Measurements from ENCODE around the gene ARHGEF7. TPM values are rescaled to one million over a fixed set of nuclear protein-coding genes. Genes with fewer than 3 reads are reported as not detected.

ARHGEF7 gene
- total RNA-seq, 3 donors from 2014 or later: 42.8 to 49.6 (median 45.1) TPM

- Mint-ChIP-seq H3K36me3 (ENCODE audit: insufficient read depth) (peaks cover 2% of the 10 kb centered on the region), H3K27me3 (ENCODE audit: low read depth) (no peaks in the 10 kb centered on the region), H3K4me3 (no peak overlapping the region), H3K9me3 (no peaks in the 10 kb centered on the region), H3K4me1 (ENCODE audit: low read depth) (peaks cover 5% of the 10 kb centered on the region)
- ATAC-seq (peak; percentile 7 to 18), DNase-seq (no peak)
Observed at GRCh38 chr13:111322001-111322915, 207.1 kb downstream of the ARHGEF7 start.

- Mint-ChIP-seq H3K4me3 (no peak overlapping the region), H3K36me3 (ENCODE audit: insufficient read depth) (peaks cover 2% of the 10 kb centered on the region), H3K4me1 (ENCODE audit: low read depth) (peaks cover 5% of the 10 kb centered on the region), H3K27me3 (ENCODE audit: low read depth) (no peaks in the 10 kb centered on the region), H3K9me3 (no peaks in the 10 kb centered on the region)
- DNase-seq (no peak), ATAC-seq (no peak)
Observed at GRCh38 chr13:111322916-111323331, 207.8 kb downstream of the ARHGEF7 start.

- peaks cover 2% of the 10 kb centered on the region for H3K36me3 Mint-ChIP-seq (ENCODE audit: insufficient read depth)
- DNase-seq: no peak
- H3K27me3 Mint-ChIP-seq (ENCODE audit: low read depth): no peaks in the 10 kb centered on the region
- no peak for ATAC-seq
- H3K4me3 Mint-ChIP-seq: no peak overlapping the region
- no peaks in the 10 kb centered on the region for H3K9me3 Mint-ChIP-seq
- peaks cover 5% of the 10 kb centered on the region for H3K4me1 Mint-ChIP-seq (ENCODE audit: low read depth)
Observed at GRCh38 chr13:111323549-111323948, 208.4 kb downstream of the ARHGEF7 start.

GRCh38 chr13:111323950-111324651 lies 209.0 kb downstream of the ARHGEF7 start:
- no peaks in the 10 kb centered on the region for H3K27me3 Mint-ChIP-seq (ENCODE audit: low read depth)
- H3K4me3 Mint-ChIP-seq: no peak overlapping the region

GRCh38 chr13:111324736-111325135 lies 209.6 kb downstream of the ARHGEF7 start:
- Mint-ChIP-seq H3K9me3 (no peaks in the 10 kb centered on the region), H3K4me1 (ENCODE audit: low read depth) (peaks cover 5% of the 10 kb centered on the region), H3K27me3 (ENCODE audit: low read depth) (no peaks in the 10 kb centered on the region), H3K36me3 (ENCODE audit: insufficient read depth) (no peaks in the 10 kb centered on the region), H3K4me3 (no peak overlapping the region)
- no peak for ATAC-seq
- no peak for DNase-seq

More at GRCh38 chr13:111323950-111324651, 209.0 kb downstream of the ARHGEF7 start:
- no peaks in the 10 kb centered on the region for H3K9me3 Mint-ChIP-seq
- ATAC-seq (peak in 1 of 2 donors; percentile 32), DNase-seq (no peak)
- H3K36me3 Mint-ChIP-seq (ENCODE audit: insufficient read depth): peaks cover 2% of the 10 kb centered on the region
- peaks cover 5% of the 10 kb centered on the region for H3K4me1 Mint-ChIP-seq (ENCODE audit: low read depth)

GRCh38 chr13:111325146-111325890 lies 210.2 kb downstream of the ARHGEF7 start:
- H3K27me3 Mint-ChIP-seq (ENCODE audit: low read depth): no peaks in the 10 kb centered on the region
- ATAC-seq: no peak
- H3K4me3 Mint-ChIP-seq: no peak overlapping the region
- H3K36me3 Mint-ChIP-seq (ENCODE audit: insufficient read depth): no peaks in the 10 kb centered on the region
- H3K9me3 Mint-ChIP-seq: no peaks in the 10 kb centered on the region
- H3K4me1 Mint-ChIP-seq (ENCODE audit: low read depth): peaks cover 5% of the 10 kb centered on the region
- DNase-seq: no peak

GRCh38 chr13:111325941-111326620 lies 211.0 kb downstream of the ARHGEF7 start:
- Mint-ChIP-seq H3K4me1 (ENCODE audit: low read depth) (peaks cover 5% of the 10 kb centered on the region), H3K9me3 (no peaks in the 10 kb centered on the region), H3K36me3 (ENCODE audit: insufficient read depth) (no peaks in the 10 kb centered on the region), H3K27me3 (ENCODE audit: low read depth) (no peaks in the 10 kb centered on the region), H3K4me3 (no peak overlapping the region)
- ATAC-seq (no peak), DNase-seq (no peak)

- no peak for ATAC-seq
- Mint-ChIP-seq H3K27me3 (ENCODE audit: low read depth) (no peaks in the 10 kb centered on the region), H3K4me3 (no peak overlapping the region), H3K36me3 (ENCODE audit: insufficient read depth) (no peaks in the 10 kb centered on the region), H3K4me1 (ENCODE audit: low read depth) (peaks cover 5% of the 10 kb centered on the region), H3K9me3 (peaks cover under 1% of the 10 kb centered on the region)
- no peak for DNase-seq
Observed at GRCh38 chr13:111326621-111326965, 211.5 kb downstream of the ARHGEF7 start.

- Mint-ChIP-seq H3K27me3 (ENCODE audit: low read depth) (no peaks in the 10 kb centered on the region), H3K36me3 (ENCODE audit: insufficient read depth) (no peaks in the 10 kb centered on the region), H3K9me3 (peaks cover 4% of the 10 kb centered on the region), H3K4me1 (ENCODE audit: low read depth) (peaks cover 5% of the 10 kb centered on the region), H3K4me3 (no peak overlapping the region)
- DNase-seq (no peak), ATAC-seq (no peak)
Observed at GRCh38 chr13:111326981-111327642, 212.0 kb downstream of the ARHGEF7 start.

GRCh38 chr13:111327730-111328573 lies 212.8 kb downstream of the ARHGEF7 start:
- Mint-ChIP-seq H3K36me3 (ENCODE audit: insufficient read depth) (no peaks in the 10 kb centered on the region), H3K4me3 (no peak overlapping the region), H3K9me3 (peaks cover 11% of the 10 kb centered on the region), H3K4me1 (ENCODE audit: low read depth) (peaks cover 5% of the 10 kb centered on the region), H3K27me3 (ENCODE audit: low read depth) (no peaks in the 10 kb centered on the region)
- no peak for ATAC-seq
- DNase-seq: no peak

GRCh38 chr13:111328574-111329410 lies 213.7 kb downstream of the ARHGEF7 start:
- ATAC-seq (no peak), DNase-seq (no peak)
- peaks cover 15% of the 10 kb centered on the region for H3K9me3 Mint-ChIP-seq
- peaks cover 2% of the 10 kb centered on the region for H3K36me3 Mint-ChIP-seq (ENCODE audit: insufficient read depth)
- H3K4me3 Mint-ChIP-seq: no peak overlapping the region
- H3K4me1 Mint-ChIP-seq (ENCODE audit: low read depth): peaks cover 3% of the 10 kb centered on the region
- H3K27me3 Mint-ChIP-seq (ENCODE audit: low read depth): no peaks in the 10 kb centered on the region

- Mint-ChIP-seq H3K27me3 (ENCODE audit: low read depth) (no peaks in the 10 kb centered on the region), H3K4me1 (ENCODE audit: low read depth) (no peaks in the 10 kb centered on the region), H3K9me3 (peaks cover 19% of the 10 kb centered on the region), H3K36me3 (ENCODE audit: insufficient read depth) (peaks cover 7% of the 10 kb centered on the region), H3K4me3 (no peak overlapping the region)
- DNase-seq (no peak), ATAC-seq (no peak)
Observed at GRCh38 chr13:111329641-111330040, 214.5 kb downstream of the ARHGEF7 start.

Data from activated T-cell treated with anti-CD3 and anti-CD28 coated beads, Interleukin-2, amount 50 U/mL, for 4 hours (primary cell).